ENCODE measurements around the gene NRXN3. TPM values are rescaled to one million over a fixed set of nuclear protein-coding genes. Genes with fewer than 3 reads are reported as not detected.

NRXN3 gene
- total RNA-seq, 1 experiment from 2014 or later = 1.1 TPM

GRCh38 chr14:79201564-79202207 lies 1031.5 kb downstream of the NRXN3 start:
- DNase-seq (ENCODE audit: low read depth) = no peak

- DNase-seq (ENCODE audit: low read depth) = no peak
Measured at GRCh38 chr14:79204591-79204990, 1034.4 kb downstream of the NRXN3 start.

GRCh38 chr14:79209418-79209817 lies 1039.2 kb downstream of the NRXN3 start:
- DNase-seq (ENCODE audit: low read depth) = no peak

GRCh38 chr14:79225815-79226214 lies 1055.6 kb downstream of the NRXN3 start:
- no peak for DNase-seq (ENCODE audit: low read depth)

- no peak for DNase-seq (ENCODE audit: low read depth)
Measured at GRCh38 chr14:79229383-79229909, 1059.3 kb downstream of the NRXN3 start.

GRCh38 chr14:79242666-79243065 lies 1072.5 kb downstream of the NRXN3 start:
- DNase-seq (ENCODE audit: low read depth) = no peak

- DNase-seq (ENCODE audit: low read depth) = no peak
Measured at GRCh38 chr14:79246173-79246572, 1076.0 kb downstream of the NRXN3 start.

- DNase-seq (ENCODE audit: low read depth) = no peak
Measured at GRCh38 chr14:79248126-79248525, 1078.0 kb downstream of the NRXN3 start.

- DNase-seq (ENCODE audit: low read depth) = no peak
Measured at GRCh38 chr14:79248771-79249170, 1078.6 kb downstream of the NRXN3 start.

GRCh38 chr14:79251278-79251677 lies 1081.1 kb downstream of the NRXN3 start:
- DNase-seq (ENCODE audit: low read depth) = no peak

- DNase-seq (ENCODE audit: low read depth) = no peak
Measured at GRCh38 chr14:79253576-79253975, 1083.4 kb downstream of the NRXN3 start.

GRCh38 chr14:79254069-79254775 lies 1084.0 kb downstream of the NRXN3 start:
- DNase-seq (ENCODE audit: low read depth) = peak; percentile 33

- no peak for DNase-seq (ENCODE audit: low read depth)
Measured at GRCh38 chr14:79256380-79256779, 1086.2 kb downstream of the NRXN3 start.

GRCh38 chr14:79260406-79260805 lies 1090.2 kb downstream of the NRXN3 start:
- DNase-seq (ENCODE audit: low read depth) = no peak

- DNase-seq (ENCODE audit: low read depth) = no peak
Measured at GRCh38 chr14:79265366-79265946, 1095.3 kb downstream of the NRXN3 start.

- DNase-seq (ENCODE audit: low read depth) = no peak
Measured at GRCh38 chr14:79270361-79270760, 1100.2 kb downstream of the NRXN3 start.

GRCh38 chr14:79271122-79271521 lies 1100.9 kb downstream of the NRXN3 start:
- DNase-seq (ENCODE audit: low read depth) = no peak

GRCh38 chr14:79274641-79275291 lies 1104.6 kb downstream of the NRXN3 start:
- DNase-seq (ENCODE audit: low read depth) = no peak

GRCh38 chr14:79275292-79275655 lies 1105.1 kb downstream of the NRXN3 start:
- DNase-seq (ENCODE audit: low read depth) = no peak

GRCh38 chr14:79278286-79278797 lies 1108.2 kb downstream of the NRXN3 start:
- DNase-seq (ENCODE audit: low read depth) = no peak

GRCh38 chr14:79278798-79279644 lies 1108.8 kb downstream of the NRXN3 start:
- peak; percentile 86 for DNase-seq (ENCODE audit: low read depth)

Measured in M059J (cell line).